PC-9 (cell line): ENCODE results near the gene RABL6. TPM values are rescaled to one million over a fixed set of nuclear protein-coding genes. Genes with fewer than 3 reads are reported as not detected.
"Not testable (repeated sequence)": the region's sequence is repeated elsewhere in the genome, so short reads cannot be mapped to it uniquely, and the experiment has no call there.

Source experiments
- BruUV-seq: library from RNA; stranded (reverse); fragments of 400-500 nt; replicated peaks from 2 replicates; lab custom pipeline; 2021; lab: Mats Ljungman, UMichigan
- CTCF ChIA-PET: fragments of 300-600 bp; sonication (Branson Sonifier 250); formaldehyde crosslinking; loops from one replicate; lab custom pipeline; 2022; ENCODE audit warnings: antibody characterized with exemption; lab: Charles Lee
- POLR2A ChIA-PET: fragments of 300-600 bp; sonication (Branson Sonifier 250); formaldehyde crosslinking; loops from one replicate; lab custom pipeline; 2022; ENCODE audit warnings: antibody characterized with exemption; ENCODE audit not compliant: unreplicated experiment; lab: Charles Lee
- DNase-seq, 2 experiments: peaks; one replicate each; pipeline versions ENCODE4 v3.0.0 to v3.0.0-alpha.2; 2015 to 2022; ENCODE audit warnings: mixed read lengths in 1 of 2
- H2AFZ ChIP-seq: fragments of 200-600 bp; sonication (generic); 2 replicates; pipeline ENCODE4 v1.8.1; 2017; ENCODE audit warnings: antibody characterized with exemption
- H3F3A ChIP-seq: fragments of 200-600 bp; sonication (generic); 2 replicates; pipeline ENCODE4 v1.8.1; 2017; ENCODE audit warnings: antibody characterized with exemption, mild to moderate bottlenecking, low read depth; ENCODE audit not compliant: insufficient read depth
- H3K27ac ChIP-seq: fragments of 200-600 bp; sonication (generic); 2 replicates; pipeline ENCODE4 v1.6.1; 2016; ENCODE audit warnings: mixed run types
- H3K27me3 ChIP-seq: fragments of 200-600 bp; sonication (generic); 2 replicates; pipeline ENCODE4 v1.6.1; 2016; ENCODE audit warnings: low read depth, mixed run types; ENCODE audit not compliant: insufficient read depth
- H3K36me3 ChIP-seq: fragments of 200-600 bp; sonication (generic); 2 replicates; pipeline ENCODE4 v1.6.1; 2016; ENCODE audit warnings: low read depth, mixed run types
- H3K4me1 ChIP-seq: fragments of 200-600 bp; sonication (generic); replicated peaks from 2 replicates; pipeline ENCODE4 v1.6.1; 2016; ENCODE audit warnings: mixed run types; ENCODE audit not compliant: insufficient read depth
- H3K4me2 ChIP-seq: fragments of 200-600 bp; sonication (generic); 2 replicates; pipeline ENCODE4 v1.6.1; 2017; ENCODE audit warnings: mixed run types
- H3K4me3 ChIP-seq: fragments of 200-600 bp; sonication (generic); 2 replicates; pipeline ENCODE4 v1.6.1; 2016; ENCODE audit warnings: mixed run types
- H3K79me2 ChIP-seq: fragments of 200-600 bp; sonication (generic); 2 replicates; pipeline ENCODE4 v1.6.1; 2017; ENCODE audit warnings: low read depth, mixed run types
- H3K9me2 ChIP-seq: fragments of 200-600 bp; sonication (generic); 2 replicates; pipeline ENCODE4 v1.8.1; 2017; ENCODE audit warnings: mild to moderate bottlenecking; ENCODE audit not compliant: insufficient read depth
- H3K9me3 ChIP-seq: fragments of 200-600 bp; sonication (generic); 2 replicates; pipeline ENCODE4 v1.8.1; 2016; ENCODE audit warnings: low read depth; ENCODE audit not compliant: insufficient read depth
- H4K20me1 ChIP-seq: fragments of 200-600 bp; sonication (generic); 2 replicates; pipeline ENCODE4 v1.8.1; 2017; ENCODE audit not compliant: insufficient read depth
- CTCF ChIP-seq: fragments of 200-600 bp; sonication (generic); conservative IDR thresholded peaks from 2 replicates; pipeline ENCODE4 v1.6.1; 2017; ENCODE audit warnings: mixed run types, antibody characterized with exemption, mild to moderate bottlenecking, moderate library complexity
- EZH2 ChIP-seq: fragments of 200-600 bp; sonication (generic); IDR thresholded peaks from 2 replicates; pipeline ENCODE4 v1.8.0; 2017; ENCODE audit warnings: antibody characterized with exemption, low read depth
- intact Hi-C: fragments of 100-400 bp; cut with micrococcal nuclease; formaldehyde crosslinking; loops from one replicate; pipeline ENCODE4 v1.10.0; 2022; ENCODE audit not compliant: unreplicated experiment
- total RNA-seq: library from RNA; stranded (reverse); gene quantifications from 2 replicates; pipeline ENCODE4 v1.2.3, GENCODE V29; 2021

Gene RABL6
- total RNA-seq, 1 experiment from 2014 or later: 116 TPM

DNA sequence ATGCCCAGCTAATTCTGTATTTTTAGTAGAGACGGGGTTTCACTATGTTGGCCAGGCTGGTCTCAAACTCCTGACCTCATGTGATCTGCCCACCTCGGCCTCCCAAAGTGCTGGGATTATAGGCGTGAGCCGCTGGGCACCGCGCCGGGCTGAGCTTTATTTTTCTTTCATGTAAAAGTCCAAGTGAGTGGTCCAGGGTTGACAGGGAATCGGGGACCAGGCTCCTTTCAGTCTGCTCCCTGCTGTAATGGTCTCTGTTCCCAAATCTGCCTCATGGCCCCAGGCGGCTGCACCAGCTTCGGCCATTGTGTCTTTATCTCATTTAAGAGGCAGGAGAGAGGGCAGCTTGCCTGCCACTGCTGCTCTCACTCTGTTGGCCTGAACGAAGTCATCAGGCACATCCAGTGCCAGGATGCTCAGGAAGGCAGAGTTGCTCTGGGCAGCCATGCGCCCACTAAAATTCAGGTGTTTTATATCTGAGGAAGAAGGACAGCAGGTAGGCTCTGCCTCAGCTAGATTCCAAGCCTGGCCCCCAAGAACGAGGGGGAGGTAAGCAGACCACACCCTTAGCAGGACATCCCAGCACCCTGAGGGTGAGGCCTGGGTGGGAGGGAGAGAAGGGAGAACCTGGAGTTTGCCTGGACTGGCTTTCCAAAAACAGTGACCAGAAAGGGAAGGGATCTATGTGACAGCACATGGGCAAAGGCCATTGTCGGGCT lies 13.3 kb upstream of the RABL6 start:
- BruUV-seq: no TSS peak
- Histone ChIP-seq H3K9me2 (no peaks in the 10 kb centered on the region), H3K4me1 (peaks cover 16% of the 10 kb centered on the region; the same call in 1 of the 2 replicates), H3K4me3 (no peak overlapping the region), H2AFZ (no peak overlapping the region), H3K36me3 (no peaks in the 10 kb centered on the region), H3F3A (peaks cover 15% of the 10 kb centered on the region), H3K27me3 (no peaks in the 10 kb centered on the region), H3K4me2 (no peak overlapping the region), H3K27ac (no peak overlapping the region), H4K20me1 (peaks cover 14% of the 10 kb centered on the region), H3K9me3 (no peaks in the 10 kb centered on the region), H3K79me2 (peaks cover 8% of the 10 kb centered on the region)
- intact Hi-C loops: loop anchor here (5.0 to 10.0 kb wide), 2 partner anchors 310 to 448 kb away; partner anchors contain the start of genes SEC16A and TUBB4B
- CTCF ChIA-PET: interaction anchor here (1.1 kb wide), 1 partner anchor 18 kb away, joined by 5 read pairs; no protein-coding TSS in a partner anchor
- DNase-seq: no peak
- TF ChIP-seq EZH2: no peak
- TF ChIP-seq CTCF: no peak
- POLR2A ChIA-PET: no interaction called here

DNA sequence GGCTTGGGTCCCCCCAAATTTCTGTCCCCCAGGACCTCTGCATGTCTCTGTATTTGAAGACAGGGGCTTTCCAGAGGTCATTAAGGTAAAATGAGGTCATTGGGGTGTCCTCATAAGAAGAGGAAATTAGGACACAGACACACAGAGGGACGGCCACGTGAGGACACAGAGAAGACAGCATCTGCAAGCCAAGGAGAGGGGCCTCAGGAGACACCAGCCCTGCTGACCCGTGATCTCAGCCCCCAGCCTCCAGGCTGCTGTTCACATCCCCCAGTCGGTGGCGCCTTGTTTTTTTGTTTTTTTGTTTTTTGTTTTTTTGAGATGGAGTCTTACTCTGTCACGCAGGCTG lies 12.8 kb upstream of the RABL6 start:
- Histone ChIP-seq H3K79me2 (peaks cover 8% of the 10 kb centered on the region), H3K9me3 (no peaks in the 10 kb centered on the region), H3K4me3 (no peak overlapping the region), H2AFZ (no peak overlapping the region), H3K36me3 (no peaks in the 10 kb centered on the region), H3K27ac (no peak overlapping the region), H3K4me2 (no peak overlapping the region), H3K27me3 (no peaks in the 10 kb centered on the region), H3K4me1 (peaks cover 19% of the 10 kb centered on the region; the same call in 1 of the 2 replicates), H3F3A (peaks cover 14% of the 10 kb centered on the region), H4K20me1 (peaks cover 14% of the 10 kb centered on the region), H3K9me2 (no peaks in the 10 kb centered on the region)
- ChIA-PET CTCF (no interaction called here), POLR2A (no interaction called here)
- BruUV-seq: no TSS peak
- no peak for DNase-seq
- intact Hi-C loops: loop anchor here (5.0 to 10.0 kb wide), 2 partner anchors 310 to 447 kb away; partner anchors contain the start of genes SEC16A and TUBB4B
- TF ChIP-seq CTCF (no peak), EZH2 (no peak)

DNA sequence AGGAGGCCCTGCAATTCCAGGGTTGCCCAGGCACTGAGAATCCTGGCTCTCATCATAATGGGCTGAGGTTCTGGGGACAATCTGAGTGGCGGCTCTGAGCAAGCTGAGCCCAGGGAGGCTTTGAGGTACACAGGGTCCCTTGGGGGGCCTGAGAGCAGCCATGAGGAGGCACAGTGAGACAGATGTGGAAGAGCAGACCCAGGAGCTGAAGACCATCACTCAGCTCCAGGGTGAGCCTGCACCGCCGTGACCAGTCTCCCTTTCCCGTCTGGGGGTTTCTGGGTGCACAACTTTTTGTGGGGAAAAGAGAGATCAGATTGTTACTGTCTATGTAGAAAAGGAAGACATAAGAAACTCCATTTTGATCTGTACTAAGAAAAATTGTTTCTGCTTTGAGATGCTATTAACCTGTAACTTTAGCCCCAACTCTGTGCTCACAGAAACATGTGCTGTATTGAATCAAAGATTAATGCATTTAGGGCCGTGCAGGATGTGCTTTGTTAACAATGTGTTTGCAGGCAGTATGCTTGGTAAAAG lies 11.4 kb upstream of the RABL6 start, which contains the start of gene CCDC183:
TSS of gene CCDC183 (plus strand) at position 101 of the 537 bp plus-strand sequence. CDS start at position 161, 60 bp downstream.
- Histone ChIP-seq H3K4me1 (peaks cover 23% of the 10 kb centered on the region), H3F3A (peaks cover 17% of the 10 kb centered on the region), H2AFZ (no peak within 1 kb of the TSS), H3K27me3 (no peaks in the 10 kb centered on the region), H3K36me3 (no peaks in the 10 kb centered on the region), H3K4me3 (no peak within 1 kb of the TSS), H3K4me2 (no peak within 1 kb of the TSS), H4K20me1 (peaks cover 14% of the 10 kb centered on the region), H3K27ac (no peak within 1 kb of the TSS), H3K9me2 (no peaks in the 10 kb centered on the region), H3K79me2 (peaks cover 8% of the 10 kb centered on the region), H3K9me3 (no peaks in the 10 kb centered on the region)
- intact Hi-C loops: loop anchor here (10.0 kb wide), 1 partner anchor 312 kb away; the partner anchor contains the start of gene SEC16A
- POLR2A ChIA-PET: no interaction called here
- TF ChIP-seq EZH2 (no peak), CTCF (no peak)
- CTCF ChIA-PET: no interaction called here
- BruUV-seq: no TSS peak
- no peak for DNase-seq

DNA sequence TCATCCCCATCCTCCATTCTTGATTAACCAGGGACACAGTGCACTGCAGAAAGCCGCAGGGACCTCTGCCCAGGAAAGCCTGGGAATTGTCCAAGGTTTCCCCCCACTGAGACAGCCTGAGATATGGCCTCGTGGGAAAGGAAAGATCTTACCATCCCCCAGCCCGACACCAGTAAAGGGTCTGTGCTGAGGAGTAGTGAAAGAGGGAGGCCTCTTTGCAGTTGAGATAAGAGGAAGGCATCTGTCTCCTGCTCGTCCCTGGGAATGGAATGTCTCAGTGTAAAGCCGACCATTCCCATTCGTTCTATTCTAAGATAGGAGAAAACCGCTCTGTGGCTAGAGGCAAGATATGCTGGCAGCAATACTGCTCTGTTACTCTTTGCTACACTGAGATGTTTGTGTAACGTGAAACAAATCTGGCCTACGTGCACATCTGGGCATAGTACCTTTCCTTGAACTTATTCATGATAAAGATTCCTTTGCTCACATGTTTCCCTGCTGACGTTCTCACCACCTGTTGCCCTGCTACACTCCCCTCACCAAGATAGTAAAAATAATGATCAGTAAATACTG lies 10.9 kb upstream of the RABL6 start:
- H3K4me2 ChIP-seq, H3K4me3 ChIP-seq, POLR2A ChIA-PET, H3K9me2 ChIP-seq, BruUV-seq, H3K27ac ChIP-seq, DNase-seq, H3K79me2 ChIP-seq, H2AFZ ChIP-seq, H3K27me3 ChIP-seq, CTCF ChIA-PET, H3K9me3 ChIP-seq, H3K36me3 ChIP-seq: not testable (repeated sequence)
- Histone ChIP-seq H4K20me1 (peaks cover 14% of the 10 kb centered on the region), H3F3A (peaks cover 23% of the 10 kb centered on the region), H3K4me1 (peaks cover 26% of the 10 kb centered on the region)
- intact Hi-C loops: loop anchor here (10.0 kb wide), 1 partner anchor 312 kb away; the partner anchor contains the start of gene SEC16A
